RWPE2 (cell line): ENCODE data around the gene TRPT1.

ENCODE experiments used
- ATAC-seq: fragments of 200-7000 bp; cut with Tn5 transposase; 3 replicates; pipeline ENCODE4 v1.9.1; 2021; ENCODE audit warnings: low read depth
- DNase-seq: peaks from one replicate; pipeline ENCODE4 v3.0.0-alpha.2; 2020; ENCODE audit warnings: low spot score
- H3K27ac ChIP-seq: fragments of 450-650 bp; 2 replicates; pipeline ENCODE4 v1.5.1; 2017; ENCODE audit warnings: mild to moderate bottlenecking; ENCODE audit not compliant: poor library complexity, severe bottlenecking
- H3K27me3 ChIP-seq: fragments of 250-450 bp; sonication (Bioruptor Pico); 2 replicates; pipeline ENCODE4 v1.5.1; 2021; ENCODE audit warnings: mild to moderate bottlenecking, moderate library complexity; ENCODE audit not compliant: insufficient read depth, poor library complexity, severe bottlenecking
- H3K36me3 ChIP-seq: fragments of 250-450 bp; sonication (Bioruptor Pico); 2 replicates; pipeline ENCODE4 v1.5.1; 2020; ENCODE audit warnings: low read depth, mild to moderate bottlenecking, moderate library complexity
- H3K4me1 ChIP-seq: fragments of 250-450 bp; sonication (Bioruptor Pico); 2 replicates; pipeline ENCODE4 v1.5.1; 2021; ENCODE audit warnings: mild to moderate bottlenecking, moderate library complexity; ENCODE audit not compliant: insufficient read depth, poor library complexity, severe bottlenecking
- H3K4me3 ChIP-seq: fragments of 250-450 bp; sonication (Bioruptor Pico); 2 replicates; pipeline ENCODE4 v1.5.1; 2021; ENCODE audit warnings: mild to moderate bottlenecking, moderate library complexity; ENCODE audit not compliant: severe bottlenecking
- H3K9me3 ChIP-seq: fragments of 250-450 bp; sonication (Bioruptor Pico); 2 replicates; pipeline ENCODE4 v1.5.1; 2021; ENCODE audit warnings: mild to moderate bottlenecking, moderate library complexity; ENCODE audit not compliant: severe bottlenecking
- CTCF ChIP-seq: fragments of 450-650 bp; IDR thresholded peaks from one replicate; pipeline ENCODE4 v1.5.1; 2017; ENCODE audit warnings: mild to moderate bottlenecking, moderate library complexity; ENCODE audit not compliant: poor library complexity, severe bottlenecking

TRPT1 gene

GRCh38 chr11:64209563-64209843, 16.5 kb downstream of the TRPT1 start:
- DNase-seq = no peak
- no peak for ATAC-seq
- H3K27me3 ChIP-seq = no peaks in the 10 kb centered on the region
- TF ChIP-seq CTCF = no peak
- H3K4me1 ChIP-seq = no peaks in the 10 kb centered on the region
- no peaks in the 10 kb centered on the region for H3K9me3 ChIP-seq
- no peak overlapping the region for H3K27ac ChIP-seq
- no peak overlapping the region for H3K4me3 ChIP-seq
- peaks cover 21% of the 10 kb centered on the region for H3K36me3 ChIP-seq

GRCh38 chr11:64208796-64209562, 17.0 kb downstream of the TRPT1 start:
- Histone ChIP-seq H3K27me3 (no peaks in the 10 kb centered on the region), H3K36me3 (peaks cover 25% of the 10 kb centered on the region), H3K4me1 (no peaks in the 10 kb centered on the region), H3K27ac (no peak overlapping the region), H3K4me3 (no peak overlapping the region), H3K9me3 (no peaks in the 10 kb centered on the region)
- DNase-seq (no peak), ATAC-seq (no peak)
- no peak for TF ChIP-seq CTCF

GRCh38 chr11:64208086-64208795, 17.7 kb downstream of the TRPT1 start:
- H3K4me3 ChIP-seq = no peak overlapping the region
- H3K27me3 ChIP-seq = no peaks in the 10 kb centered on the region
- no peaks in the 10 kb centered on the region for H3K4me1 ChIP-seq
- H3K27ac ChIP-seq = no peak overlapping the region
- H3K36me3 ChIP-seq = peaks cover 33% of the 10 kb centered on the region
- no peak for TF ChIP-seq CTCF
- no peaks in the 10 kb centered on the region for H3K9me3 ChIP-seq
- ATAC-seq = no peak
- DNase-seq = no peak

- Histone ChIP-seq H3K27ac (no peak overlapping the region), H3K4me1 (no peaks in the 10 kb centered on the region), H3K9me3 (no peaks in the 10 kb centered on the region), H3K4me3 (no peak overlapping the region), H3K27me3 (no peaks in the 10 kb centered on the region), H3K36me3 (peaks cover 41% of the 10 kb centered on the region)
- TF ChIP-seq CTCF = no peak
- DNase-seq (no peak), ATAC-seq (no peak)
Measured at GRCh38 chr11:64207256-64208085, 18.5 kb downstream of the TRPT1 start.
